Fibroblast of the aortic adventitia (primary cell): ENCODE measurements around the gene TMEM207. TPM values are rescaled to one million over a fixed set of nuclear protein-coding genes. Genes with fewer than 3 reads are reported as not detected.
A peak's percentile ranks its signal among the peaks of the same experiment; 100 is the strongest.

Experiments used
- DNase-seq: peaks from one replicate; pipeline ENCODE4 v3.0.0-alpha.2; 2010; ENCODE audit warnings: low read depth
- H3K4me3 ChIP-seq: 2 replicates; pipeline ENCODE4 v1.5.1; 2011; ENCODE audit warnings: low read depth, mild to moderate bottlenecking, control low read depth, low read length, moderate library complexity
- total RNA-seq: library from RNA; depleted of rRNA; stranded (reverse); fragments of >200 nt; gene quantifications from 2 replicates; pipeline ENCODE4 v1.2.3, GENCODE V29; 2012; ENCODE audit warnings: low replicate concordance
- TF ChIP-seq, protein P1 (sequence below): IDR thresholded peaks from 2 replicates; pipeline ENCODE4 v1.5.1; 2011; ENCODE audit warnings: mild to moderate bottlenecking, low read length, control low read depth, inconsistent platforms; ENCODE audit not compliant: insufficient read depth

Gene TMEM207
- total RNA-seq, 1 donor, result not detected

GRCh38 chr3:190448256-190448655 is 1.4 kb downstream of the TMEM207 start:
- no peak for DNase-seq
- TF ChIP-seq, protein P1, sequence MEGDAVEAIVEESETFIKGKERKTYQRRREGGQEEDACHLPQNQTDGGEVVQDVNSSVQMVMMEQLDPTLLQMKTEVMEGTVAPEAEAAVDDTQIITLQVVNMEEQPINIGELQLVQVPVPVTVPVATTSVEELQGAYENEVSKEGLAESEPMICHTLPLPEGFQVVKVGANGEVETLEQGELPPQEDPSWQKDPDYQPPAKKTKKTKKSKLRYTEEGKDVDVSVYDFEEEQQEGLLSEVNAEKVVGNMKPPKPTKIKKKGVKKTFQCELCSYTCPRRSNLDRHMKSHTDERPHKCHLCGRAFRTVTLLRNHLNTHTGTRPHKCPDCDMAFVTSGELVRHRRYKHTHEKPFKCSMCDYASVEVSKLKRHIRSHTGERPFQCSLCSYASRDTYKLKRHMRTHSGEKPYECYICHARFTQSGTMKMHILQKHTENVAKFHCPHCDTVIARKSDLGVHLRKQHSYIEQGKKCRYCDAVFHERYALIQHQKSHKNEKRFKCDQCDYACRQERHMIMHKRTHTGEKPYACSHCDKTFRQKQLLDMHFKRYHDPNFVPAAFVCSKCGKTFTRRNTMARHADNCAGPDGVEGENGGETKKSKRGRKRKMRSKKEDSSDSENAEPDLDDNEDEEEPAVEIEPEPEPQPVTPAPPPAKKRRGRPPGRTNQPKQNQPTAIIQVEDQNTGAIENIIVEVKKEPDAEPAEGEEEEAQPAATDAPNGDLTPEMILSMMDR, result no peak
- no peak overlapping the region for H3K4me3 ChIP-seq

DNA sequence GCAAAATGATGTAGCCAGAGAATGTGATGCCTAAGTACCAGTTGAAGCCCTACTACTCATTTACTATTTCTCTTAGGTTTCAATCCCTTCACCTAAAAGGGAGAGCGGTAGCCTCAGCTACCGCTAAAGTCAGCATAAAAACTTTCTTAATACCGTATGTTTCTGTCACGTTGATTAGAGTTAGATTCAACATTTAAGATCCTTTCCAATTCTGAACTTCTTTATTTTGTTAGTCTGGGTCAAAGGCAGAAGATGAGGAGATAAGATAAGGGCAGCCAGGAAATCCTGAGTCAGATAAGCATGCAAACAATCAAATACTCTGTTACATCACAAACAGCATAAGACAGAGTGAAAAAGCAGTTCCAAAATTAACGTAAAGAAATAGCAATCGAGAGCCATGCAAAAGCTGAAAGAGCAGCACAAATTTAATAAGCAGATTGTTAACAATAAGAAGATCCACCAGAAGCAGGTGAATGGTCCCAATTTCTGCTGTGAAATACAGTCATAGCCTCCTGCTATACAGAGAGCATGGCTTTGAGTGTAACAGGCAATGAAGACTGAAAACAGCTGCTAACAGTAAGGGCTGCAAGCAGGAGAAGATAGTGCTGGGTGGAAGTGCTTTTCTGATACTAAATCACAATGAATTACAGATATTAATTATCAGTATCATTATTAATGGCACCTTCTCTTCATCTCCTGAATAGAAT is 3.0 kb downstream of the TMEM207 start:
- no peak overlapping the region for H3K4me3 ChIP-seq
- peak; percentile 21 for DNase-seq
- TF ChIP-seq, protein P1, result no peak

GRCh38 chr3:190444576-190445145 is 5.0 kb downstream of the TMEM207 start:
- no peak overlapping the region for H3K4me3 ChIP-seq
- peak; percentile 40 for DNase-seq
- TF ChIP-seq, protein P1, result no peak

- TF ChIP-seq, protein P1, result no peak
- no peak overlapping the region for H3K4me3 ChIP-seq
- no peak for DNase-seq
Observed at GRCh38 chr3:190444006-190444405, 5.7 kb downstream of the TMEM207 start.

DNA sequence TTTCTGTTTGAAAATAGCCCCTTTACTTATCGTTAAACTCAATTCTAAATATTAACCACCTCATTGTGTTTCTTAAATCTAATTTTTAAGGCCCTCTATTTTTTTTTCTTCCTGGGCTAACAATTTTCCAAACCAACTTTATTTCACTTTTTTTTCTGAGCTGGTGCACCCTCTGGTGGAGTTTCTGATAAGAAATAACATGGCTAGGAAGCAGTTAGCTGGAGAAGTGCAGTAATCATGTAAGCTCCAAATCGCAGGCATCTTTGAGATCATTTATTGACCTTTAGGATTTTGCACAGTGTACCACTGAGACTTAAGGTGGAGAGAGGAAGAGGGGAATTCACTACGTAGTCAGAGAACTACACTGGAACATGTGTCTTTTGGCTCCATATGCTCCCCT is 6.4 kb downstream of the TMEM207 start:
- DNase-seq, result peak; percentile 55
- TF ChIP-seq, protein P1, result peak; percentile 40
- H3K4me3 ChIP-seq, result no peak overlapping the region

DNA sequence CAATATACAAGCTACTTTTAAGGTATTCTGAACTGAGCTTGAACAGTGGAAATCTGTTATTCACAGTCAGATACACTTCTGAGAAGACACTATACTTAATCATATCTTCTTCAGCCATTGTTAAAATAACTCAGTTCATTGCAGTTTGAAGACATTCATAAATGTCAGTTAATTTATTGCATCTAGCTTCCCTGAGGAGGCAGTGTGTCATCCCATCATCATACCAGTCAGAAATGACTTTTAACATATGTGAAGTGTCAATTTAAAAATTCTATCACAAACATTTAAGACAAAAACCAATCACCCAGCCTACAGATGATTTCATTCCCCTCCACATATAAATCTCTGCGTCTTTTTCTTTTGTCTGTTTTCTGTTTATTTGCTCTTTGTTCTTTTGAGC is 7.5 kb downstream of the TMEM207 start:
- TF ChIP-seq, protein P1, result no peak
- no peak for DNase-seq
- no peak overlapping the region for H3K4me3 ChIP-seq
